Measurements from ENCODE around the gene CAPRIN1. TPM values are rescaled to one million over a fixed set of nuclear protein-coding genes. Genes with fewer than 3 reads are reported as not detected.

CAPRIN1 gene
- total and polyA plus RNA-seq, 2 donors (not counting 3 experiments of a cell fraction or from before 2014, with no cell fraction given), result 138 to 279 TPM

- Histone ChIP-seq H3K9me1 (replicated peaks; ENCODE audit: control insufficient read depth, extremely low read depth, insufficient read depth, low read length) (no peaks in the 10 kb centered on the region), H4K20me1 (replicated peaks; ENCODE audit: control insufficient read depth, extremely low read depth, insufficient read depth, low read length) (no peaks in the 10 kb centered on the region), H3K36me3 (ENCODE audit: control insufficient read depth in 2 of 2, extremely low read depth in 1 of 2, insufficient read depth in 2 of 2, low read length in 2 of 2) (peaks cover 11 to 55% of the 10 kb centered on the region in 2 experiments), H3K27ac (ENCODE audit: insufficient read depth, low read depth, low read length) (no peak overlapping the region), H3K4me2 (ENCODE audit: insufficient read depth, low read length) (no peak overlapping the region), H3K4me1 (ENCODE audit: control insufficient read depth, extremely low read depth, insufficient read depth, low read length) (no peaks in the 10 kb centered on the region), H3K9ac (replicated peaks; ENCODE audit: extremely low read depth, insufficient read depth, low read length) (no peak overlapping the region), H3K4me3 (replicated peaks in 1 of 3; ENCODE audit: insufficient read depth in 1 of 3, low read depth in 1 of 3, low read length in 3 of 3) (no peak overlapping the region), H3K79me2 (ENCODE audit: control insufficient read depth, insufficient read depth, low read length) (no peaks in the 10 kb centered on the region), H3K27me3 (ENCODE audit: control insufficient read depth in 2 of 2, insufficient read depth in 2 of 2, low read length in 2 of 2) (no peaks in the 10 kb centered on the region), H3K9me3 (replicated peaks; ENCODE audit: control insufficient read depth, insufficient read depth, low read length) (no peaks in the 10 kb centered on the region), H2AFZ (ENCODE audit: low read depth, low read length) (no peak overlapping the region)
- intact Hi-C loops (cut with micrococcal nuclease), result no loop called here
- dilution Hi-C loops (cut with MboI; ENCODE audit: extremely low pct_ligation_motif_present, low sequenced_read_pairs), result no loop called here
- TF ChIP-seq POLR2AphosphoS5 (IDR thresholded peaks at IDR 0.05; ENCODE audit: insufficient read depth, low read depth, low read length) (no peak), MYC (IDR thresholded peaks at IDR 0.05; ENCODE audit: low read depth, low read length) (no peak), FOS (IDR thresholded peaks at IDR 0.05; ENCODE audit: borderline replicate concordance, insufficient read depth, low read length) (no peak), MAX (IDR thresholded peaks at IDR 0.05; ENCODE audit: insufficient read depth, insufficient read length) (no peak), EZH2 (IDR thresholded peaks at IDR 0.05; ENCODE audit: borderline replicate concordance, low read depth, low read length, severe bottlenecking) (no peak), POLR2A (IDR thresholded peaks at IDR 0.05; ENCODE audit: low read depth, low read length) (no peak), CTCF (IDR thresholded peaks at IDR 0.05; ENCODE audit: extremely low read depth in 1 of 2, insufficient read depth in 1 of 2, low read depth in 1 of 2, low read length in 2 of 2) (no peak), JUN (IDR thresholded peaks at IDR 0.05; ENCODE audit: borderline replicate concordance, insufficient read depth, insufficient read length, low read depth) (no peak), GATA2 (IDR thresholded peaks at IDR 0.05; ENCODE audit: insufficient read depth, insufficient read length, low read depth, low read length) (no peak)
- FAIRE-seq (no peak), DNase-seq (ENCODE audit: low read depth, low spot score) (no peak)
- no TSS peak for BruUV-seq (replicated peaks)
- ChIA-PET CTCF (interaction anchor here (1.7 kb wide), 1 partner anchor 15 kb away, joined by 3 read pairs; no protein-coding TSS in a partner anchor), POLR2A (interaction anchor here (0.7 kb wide), 1 partner anchor 220 kb away, joined by 3 read pairs; no protein-coding TSS in a partner anchor)
These were observed 84.9 kb downstream of the CAPRIN1 start for GRCh38 chr11:34136420-34136819.
